ENCODE data around the gene INPP5B. TPM values are rescaled to one million over a fixed set of nuclear protein-coding genes. Genes with fewer than 3 reads are reported as not detected.

Gene INPP5B
- total and polyA plus RNA-seq, 4 donors: 9.2 to 40.8 (median 27.2) TPM

- DNase-seq (peak; percentile 66 to 81 (median 66)), ATAC-seq (ENCODE audit: insufficient read depth, low FRiP score) (peak; percentile 83)
- Histone ChIP-seq H3K4me1 (ENCODE audit: control insufficient read depth in 5 of 5, insufficient read depth in 5 of 5, low read length in 5 of 5) (peaks cover 0 to 18% (median 9%) of the 10 kb centered on the region in 5 donors), H3K4me3 (peak overlapping the region; percentile 63), H3K9me3 (ENCODE audit: control insufficient read depth in 4 of 4, insufficient read depth in 3 of 4, low read length in 3 of 4) (no peaks in the 10 kb centered on the region), H3K9ac (ENCODE audit: insufficient read depth in 1 of 2, low read length in 2 of 2) (peak overlapping the region; percentile 73 to 96), H3K27ac (ENCODE audit: low read depth in 1 of 2, low read length in 1 of 2) (peak overlapping the region; percentile 83 to 85), H3K36me3 (ENCODE audit: control insufficient read depth in 4 of 4, insufficient read depth in 4 of 4, low read length in 4 of 4) (peaks cover 0 to 9% (median 5%) of the 10 kb centered on the region in 4 donors), H3K27me3 (ENCODE audit: control insufficient read depth in 3 of 3, insufficient read depth in 3 of 3, low read length in 2 of 3) (no peaks in the 10 kb centered on the region)
- 58 to 59% methylated on average over 23 of the region's 23 CpGs for WGBS, 2 donors
- TF ChIP-seq CTCF (IDR thresholded peaks at IDR 0.05; ENCODE audit: control extremely low read depth, extremely low read depth): no peak
Measured at GRCh38 chr1:37945743-37946702, 830 bp downstream of the INPP5B start.

- no peak for TF ChIP-seq CTCF (IDR thresholded peaks at IDR 0.05; ENCODE audit: control extremely low read depth, extremely low read depth)
- DNase-seq: no peak
- WGBS, 2 donors: 71 to 77% methylated on average over 5 of the region's 5 CpGs
Measured at GRCh38 chr1:37945251-37945650, 1.6 kb downstream of the INPP5B start.

GRCh38 chr1:37944816-37945215 is 2.0 kb downstream of the INPP5B start:
- 80 to 84% methylated on average over 5 of the region's 5 CpGs for WGBS, 2 donors
- no peak for ATAC-seq (ENCODE audit: insufficient read depth, low FRiP score)
- H3K36me3 ChIP-seq (ENCODE audit: control insufficient read depth in 4 of 4, insufficient read depth in 4 of 4, low read length in 4 of 4): peaks cover 0 to 12% (median 7%) of the 10 kb centered on the region in 4 donors
- no peak overlapping the region for H3K4me3 ChIP-seq
- H3K9me3 ChIP-seq (ENCODE audit: control insufficient read depth in 4 of 4, insufficient read depth in 3 of 4, low read length in 3 of 4): no peaks in the 10 kb centered on the region
- H3K27ac ChIP-seq (ENCODE audit: low read depth in 1 of 2, low read length in 1 of 2): no peak overlapping the region
- no peak overlapping the region for H3K9ac ChIP-seq (ENCODE audit: insufficient read depth in 1 of 2, low read length in 2 of 2)
- no peak for TF ChIP-seq CTCF (IDR thresholded peaks at IDR 0.05; ENCODE audit: control extremely low read depth, extremely low read depth)
- no peaks in the 10 kb centered on the region for H3K27me3 ChIP-seq (ENCODE audit: control insufficient read depth in 3 of 3, insufficient read depth in 3 of 3, low read length in 2 of 3)
- no peak for DNase-seq
- peaks cover 0 to 18% (median 9%) of the 10 kb centered on the region in 5 donors for H3K4me1 ChIP-seq (ENCODE audit: control insufficient read depth in 5 of 5, insufficient read depth in 5 of 5, low read length in 5 of 5)

More at GRCh38 chr1:37945251-37945650, 1.6 kb downstream of the INPP5B start:
- Histone ChIP-seq H3K9me3 (ENCODE audit: control insufficient read depth in 4 of 4, insufficient read depth in 3 of 4, low read length in 3 of 4) (no peaks in the 10 kb centered on the region), H3K4me3 (no peak overlapping the region), H3K9ac (ENCODE audit: insufficient read depth in 1 of 2, low read length in 2 of 2) (peak overlapping the region in 1 of 2 donors; percentile 96), H3K27me3 (ENCODE audit: control insufficient read depth in 3 of 3, insufficient read depth in 3 of 3, low read length in 2 of 3) (no peaks in the 10 kb centered on the region), H3K36me3 (ENCODE audit: control insufficient read depth in 4 of 4, insufficient read depth in 4 of 4, low read length in 4 of 4) (peaks cover 0 to 12% (median 7%) of the 10 kb centered on the region in 4 donors), H3K27ac (ENCODE audit: low read depth in 1 of 2, low read length in 1 of 2) (no peak overlapping the region), H3K4me1 (ENCODE audit: control insufficient read depth in 5 of 5, insufficient read depth in 5 of 5, low read length in 5 of 5) (peaks cover 0 to 18% (median 9%) of the 10 kb centered on the region in 5 donors)
- no peak for ATAC-seq (ENCODE audit: insufficient read depth, low FRiP score)

Measured in lung (tissue), 12 donors.